Activated CD8-positive, alpha-beta T cell treated with anti-CD3 and anti-CD28 coated beads for 36 hours (primary cell): ENCODE measurements around the gene EXOG. TPM values are rescaled to one million over a fixed set of nuclear protein-coding genes. Genes with fewer than 3 reads are reported as not detected.
A peak's percentile ranks its signal among the peaks of the same experiment; 100 is the strongest.

Source experiments
- ATAC-seq: fragments of 200-7000 bp; cut with Tn5 transposase; one replicate; pipeline ENCODE4 v1.10.0; 2021; ENCODE audit warnings: mild to moderate bottlenecking, moderate library complexity
- CTCF ChIA-PET: fragments of 350-600 bp; sonication (Branson Sonifier 250); formaldehyde crosslinking; loops from one replicate; lab custom pipeline; 2021; ENCODE audit warnings: antibody characterized with exemption; lab: Charles Lee
- POLR2A ChIA-PET: fragments of 350-600 bp; sonication (Branson Sonifier 250); formaldehyde crosslinking; loops from one replicate; lab custom pipeline; 2021; ENCODE audit warnings: antibody characterized with exemption; lab: Charles Lee
- DNase-seq: peaks from one replicate; pipeline ENCODE4 v3.0.0-alpha.2; 2020
- H3K27ac Mint-ChIP-seq: one replicate; pipeline ENCODE4 v1.8.0; 2021; ENCODE audit warnings: mild to moderate bottlenecking, mixed read lengths
- H3K27me3 Mint-ChIP-seq: one replicate; pipeline ENCODE4 v1.8.0; 2021; ENCODE audit warnings: mixed read lengths
- H3K36me3 Mint-ChIP-seq: one replicate; pipeline ENCODE4 v1.8.0; 2021; ENCODE audit warnings: low read depth, mixed read lengths
- H3K4me1 Mint-ChIP-seq: one replicate; pipeline ENCODE4 v1.8.0; 2021; ENCODE audit warnings: low read depth, mixed read lengths
- H3K4me3 Mint-ChIP-seq: one replicate; pipeline ENCODE4 v1.8.0; 2021; ENCODE audit warnings: mild to moderate bottlenecking, moderate library complexity, mixed read lengths
- H3K9me3 Mint-ChIP-seq: one replicate; pipeline ENCODE4 v1.8.0; 2021; ENCODE audit warnings: mixed read lengths
- CTCF ChIP-seq: fragments of 200-600 bp; IDR thresholded peaks from one replicate; pipeline ENCODE4 v1.8.0; 2022; ENCODE audit warnings: antibody characterized with exemption, mild to moderate bottlenecking
- intact Hi-C: fragments of 100-400 bp; cut with micrococcal nuclease; formaldehyde crosslinking; loops from one replicate; pipeline ENCODE4 v1.10.0; 2022
- total RNA-seq, 2 experiments: library from RNA; stranded (reverse); gene quantifications; one replicate each; pipeline ENCODE4 v1.2.3, GENCODE V29; 2021

EXOG gene
- total RNA-seq, 2 experiments from 2014 or later = 16.8 to 17.7 TPM

DNA sequence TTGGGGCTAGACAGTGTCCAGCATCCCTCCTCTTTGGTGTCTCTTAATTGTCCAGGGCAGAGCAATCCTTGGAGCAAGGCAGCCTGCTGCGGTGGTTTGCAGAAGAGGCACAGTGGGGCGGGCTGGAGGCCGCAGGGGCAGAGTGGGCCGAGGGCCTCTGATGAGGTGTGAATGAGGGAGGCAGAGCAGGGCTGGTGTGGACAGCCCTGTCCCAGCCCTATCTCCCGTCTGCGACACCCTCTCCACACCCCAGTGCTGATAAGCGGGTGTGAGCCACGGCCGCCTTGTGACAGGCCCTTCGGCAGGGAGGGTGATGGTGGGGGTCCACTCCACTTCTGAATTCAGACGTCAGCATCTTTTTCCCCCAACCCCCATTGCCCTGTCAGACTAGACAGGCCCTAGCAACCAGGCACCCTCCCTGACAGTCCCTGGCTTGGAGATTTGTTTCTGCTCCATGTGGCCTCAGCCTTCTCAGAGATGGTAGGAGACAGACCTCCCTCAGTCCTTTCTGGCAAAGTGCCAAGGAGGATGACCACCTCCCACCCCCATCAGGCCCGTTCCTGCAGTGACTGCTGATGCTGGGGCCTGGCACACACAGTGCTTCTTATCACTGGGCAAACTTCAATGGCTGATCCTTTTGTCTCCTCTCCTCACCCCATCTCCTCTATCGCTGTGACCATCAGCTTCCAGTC, 37.3 kb downstream of the EXOG start:
- CTCF ChIA-PET = interaction anchor here (1.2 kb wide), 1 partner anchor 12 kb away, joined by 5 read pairs; no protein-coding TSS in a partner anchor

GRCh38 chr3:38534180-38534579, 38.0 kb downstream of the EXOG start:
- ChIA-PET POLR2A (no interaction called here), CTCF (interaction anchor here (1.2 kb wide), 1 partner anchor 12 kb away, joined by 5 read pairs; no protein-coding TSS in a partner anchor)
- no peak for DNase-seq
- H3K27ac Mint-ChIP-seq = no peak overlapping the region
- peaks cover 12% of the 10 kb centered on the region for H3K36me3 Mint-ChIP-seq
- H3K9me3 Mint-ChIP-seq = no peaks in the 10 kb centered on the region
- H3K4me3 Mint-ChIP-seq = no peak overlapping the region
- H3K27me3 Mint-ChIP-seq = no peaks in the 10 kb centered on the region
- ATAC-seq = no peak
- TF ChIP-seq CTCF = no peak
- peaks cover 4% of the 10 kb centered on the region for H3K4me1 Mint-ChIP-seq
- intact Hi-C loops = no loop called here

More for the DNA sequence above, 37.3 kb downstream of the EXOG start:
- Mint-ChIP-seq H3K9me3 (no peaks in the 10 kb centered on the region), H3K27ac (no peak overlapping the region), H3K4me1 (peaks cover 4% of the 10 kb centered on the region), H3K36me3 (peaks cover 14% of the 10 kb centered on the region), H3K27me3 (no peaks in the 10 kb centered on the region), H3K4me3 (no peak overlapping the region)
- no peak for DNase-seq
- ATAC-seq = no peak
- TF ChIP-seq CTCF = no peak
- POLR2A ChIA-PET = no interaction called here
- intact Hi-C loops = no loop called here

DNA sequence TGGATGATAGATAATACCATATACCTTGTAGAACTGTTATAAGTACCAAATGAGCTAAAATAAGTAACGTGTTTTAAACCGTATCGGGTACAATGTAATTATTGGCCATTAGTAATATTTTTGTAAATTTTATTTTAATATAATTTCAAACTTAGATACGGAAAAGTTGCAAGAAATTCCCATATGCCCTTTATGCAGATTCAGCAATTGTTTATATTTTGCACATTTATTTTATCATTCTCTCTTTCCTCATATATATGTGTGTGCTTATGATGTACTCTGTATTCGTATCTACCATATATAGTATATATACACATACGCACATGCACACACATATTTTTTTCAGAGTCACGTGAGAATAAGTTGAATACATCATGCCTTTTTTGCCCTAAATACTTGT, 38.5 kb downstream of the EXOG start:
- Mint-ChIP-seq H3K27ac (no peak overlapping the region), H3K4me3 (no peak overlapping the region), H3K9me3 (no peaks in the 10 kb centered on the region), H3K4me1 (peaks cover 4% of the 10 kb centered on the region), H3K27me3 (no peaks in the 10 kb centered on the region), H3K36me3 (peaks cover 12% of the 10 kb centered on the region)
- TF ChIP-seq CTCF = no peak
- ATAC-seq (no peak), DNase-seq (no peak)
- ChIA-PET CTCF (interaction anchor here (1.2 kb wide), 1 partner anchor 13 kb away, joined by 5 read pairs; no protein-coding TSS in a partner anchor), POLR2A (no interaction called here)
- intact Hi-C loops = no loop called here

- intact Hi-C loops = no loop called here
- CTCF ChIA-PET = interaction anchor here (1.7 to 2.5 kb wide), 2 partner anchors 15 to 17 kb away, joined by 4 to 10 read pairs; no protein-coding TSS in a partner anchor
- POLR2A ChIA-PET = no interaction called here
- no peak for TF ChIP-seq CTCF
- ATAC-seq (no peak), DNase-seq (no peak)
- Mint-ChIP-seq H3K4me1 (peaks cover 4% of the 10 kb centered on the region), H3K9me3 (no peaks in the 10 kb centered on the region), H3K4me3 (no peak overlapping the region), H3K36me3 (peaks cover 4% of the 10 kb centered on the region), H3K27ac (peak overlapping the region; percentile 24), H3K27me3 (no peaks in the 10 kb centered on the region)
Measured at GRCh38 chr3:38536671-38537070, 40.5 kb downstream of the EXOG start.

DNA sequence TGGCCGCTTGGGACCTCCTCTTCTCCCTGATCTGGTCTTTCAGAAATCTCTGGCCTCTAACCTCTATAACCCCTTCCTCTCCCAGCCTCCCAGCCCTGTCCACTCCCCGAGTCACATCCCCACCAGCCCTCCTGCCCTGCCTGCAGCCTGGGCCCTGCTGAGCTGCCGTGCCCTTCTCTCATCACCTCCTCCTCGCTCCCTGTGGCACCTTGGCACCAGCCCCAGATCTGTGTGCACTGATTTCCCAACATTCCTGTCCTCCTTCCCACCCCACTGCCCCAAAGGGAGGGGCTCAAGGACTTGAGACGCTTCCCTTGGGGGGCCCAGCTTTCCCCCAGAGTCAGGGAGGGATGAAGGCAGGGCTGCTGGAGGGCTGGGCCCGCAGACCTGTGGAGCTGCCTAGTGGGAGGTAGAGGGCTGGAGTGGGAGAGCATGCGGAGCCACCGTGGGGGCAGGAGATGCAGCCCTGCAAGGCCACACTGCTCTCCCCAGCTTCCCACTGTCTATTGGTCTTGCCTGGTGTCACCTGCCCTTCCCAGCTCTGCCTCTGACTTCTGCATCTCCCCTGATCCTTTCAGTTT, 42.7 kb downstream of the EXOG start:
- no peak for DNase-seq
- H3K4me1 Mint-ChIP-seq = peaks cover 4% of the 10 kb centered on the region
- no peaks in the 10 kb centered on the region for H3K27me3 Mint-ChIP-seq
- H3K4me3 Mint-ChIP-seq = no peak overlapping the region
- intact Hi-C loops = no loop called here
- ATAC-seq = no peak
- no peak overlapping the region for H3K27ac Mint-ChIP-seq
- TF ChIP-seq CTCF = no peak
- no peaks in the 10 kb centered on the region for H3K9me3 Mint-ChIP-seq
- H3K36me3 Mint-ChIP-seq = peaks cover 4% of the 10 kb centered on the region
- POLR2A ChIA-PET = interaction anchor here (0.6 kb wide), 1 partner anchor 545 kb away, joined by 3 read pairs; no protein-coding TSS in a partner anchor
- CTCF ChIA-PET = interaction anchor here (0.9 to 2.8 kb wide), 2 partner anchors 18 to 112 kb away, joined by 3 to 16 read pairs; no protein-coding TSS in a partner anchor
